Measurements from ENCODE around the gene NUCB1.
"Not testable (repeated sequence)": the region's sequence is repeated elsewhere in the genome, so short reads cannot be mapped to it uniquely, and the experiment has no call there.

The NUCB1 gene

GRCh38 chr19:48927692-48928091, 27.6 kb downstream of the NUCB1 start:
- H3K4me3 ChIP-seq (ENCODE audit: low read length); H3K27ac ChIP-seq (ENCODE audit: low read length); H3K9me3 ChIP-seq (ENCODE audit: insufficient read depth, low read depth, low read length); H3K36me3 ChIP-seq (ENCODE audit: insufficient read depth, low read depth, low read length); H3K4me1 ChIP-seq (ENCODE audit: insufficient read depth, low read length); H3K9ac ChIP-seq (ENCODE audit: low read depth, low read length): not testable (repeated sequence)
- peaks cover 16% of the 10 kb centered on the region for H3K27me3 ChIP-seq (ENCODE audit: insufficient read depth, low read length)

DNA sequence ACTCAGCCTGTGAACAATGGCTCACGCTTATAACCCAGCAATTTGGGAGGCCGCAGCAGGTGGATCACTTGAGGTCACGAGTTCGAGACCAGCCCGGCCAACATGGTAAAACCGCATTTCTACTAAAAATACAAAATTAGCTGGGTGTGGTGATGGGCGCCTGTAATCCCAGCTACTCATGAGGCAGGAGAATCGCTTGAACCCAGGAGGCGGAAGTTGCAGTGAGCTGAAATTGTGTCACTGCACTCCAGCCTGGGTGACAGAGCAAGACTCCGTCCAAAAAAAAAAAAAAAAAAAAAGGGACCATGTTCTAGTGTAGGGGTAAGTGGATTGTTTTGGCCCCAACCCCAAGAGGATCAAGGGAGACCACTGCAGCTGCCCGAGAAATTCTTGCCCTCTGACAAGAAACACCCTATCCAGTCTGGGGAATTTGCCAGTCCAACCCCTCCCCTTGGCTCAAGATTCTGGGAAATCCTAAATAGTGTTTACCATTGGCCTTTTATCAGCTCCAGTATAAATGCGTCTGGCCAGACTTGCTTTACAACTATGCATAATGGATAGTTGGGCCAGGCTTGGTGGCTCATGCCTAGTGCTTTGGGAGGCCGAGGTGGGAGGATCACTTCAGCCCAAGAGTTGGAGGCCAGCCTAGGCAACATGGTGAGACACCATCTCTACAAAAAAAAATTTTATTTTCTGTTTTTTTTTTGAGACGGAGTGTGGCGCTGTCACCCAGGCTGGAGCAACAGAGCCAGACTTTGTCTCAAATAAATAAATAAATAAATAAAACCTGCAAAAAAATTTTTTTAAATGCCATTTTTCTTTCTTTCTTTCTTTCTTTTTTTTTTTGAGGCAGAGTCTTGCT, 28.3 kb downstream of the NUCB1 start:
- Histone ChIP-seq H3K27me3 (ENCODE audit: insufficient read depth, low read length) (peaks cover 23% of the 10 kb centered on the region), H3K36me3 (ENCODE audit: insufficient read depth, low read depth, low read length) (no peaks in the 10 kb centered on the region), H3K4me3 (ENCODE audit: low read length) (no peak overlapping the region), H3K9ac (ENCODE audit: low read depth, low read length) (no peak overlapping the region), H3K4me1 (ENCODE audit: insufficient read depth, low read length) (peaks cover 4% of the 10 kb centered on the region; the same call in 1 of the 2 replicates), H3K9me3 (ENCODE audit: insufficient read depth, low read depth, low read length) (no peaks in the 10 kb centered on the region), H3K27ac (ENCODE audit: low read length) (no peak overlapping the region)

GRCh38 chr19:48933382-48933932, 33.3 kb downstream of the NUCB1 start, which contains the start of gene DHDH:
Gene DHDH, plus strand, starts transcription at chr19:48933699. Its CDS starts 23 bp downstream, at chr19:48933722.
- peak within 1 kb of the TSS; percentile 54 for H3K4me3 ChIP-seq (ENCODE audit: low read length)
- H3K4me1 ChIP-seq (ENCODE audit: insufficient read depth, low read length) = peaks cover 4% of the 10 kb centered on the region; the same call in 1 of the 2 replicates
- no peaks in the 10 kb centered on the region for H3K36me3 ChIP-seq (ENCODE audit: insufficient read depth, low read depth, low read length)
- no peak within 1 kb of the TSS for H3K27ac ChIP-seq (ENCODE audit: low read length)
- no peaks in the 10 kb centered on the region for H3K9me3 ChIP-seq (ENCODE audit: insufficient read depth, low read depth, low read length)
- peaks cover 39% of the 10 kb centered on the region for H3K27me3 ChIP-seq (ENCODE audit: insufficient read depth, low read length)
- H3K9ac ChIP-seq (ENCODE audit: low read depth, low read length) = peak within 1 kb of the TSS; percentile 49; the same call in 1 of the 2 replicates

GRCh38 chr19:48934837-48935236, 34.7 kb downstream of the NUCB1 start:
- H3K9ac ChIP-seq (ENCODE audit: low read depth, low read length) = no peak overlapping the region
- peaks cover 4% of the 10 kb centered on the region; the same call in 1 of the 2 replicates for H3K4me1 ChIP-seq (ENCODE audit: insufficient read depth, low read length)
- no peaks in the 10 kb centered on the region for H3K36me3 ChIP-seq (ENCODE audit: insufficient read depth, low read depth, low read length)
- no peaks in the 10 kb centered on the region for H3K9me3 ChIP-seq (ENCODE audit: insufficient read depth, low read depth, low read length)
- H3K4me3 ChIP-seq (ENCODE audit: low read length) = no peak overlapping the region
- no peak overlapping the region for H3K27ac ChIP-seq (ENCODE audit: low read length)
- peaks cover 39% of the 10 kb centered on the region for H3K27me3 ChIP-seq (ENCODE audit: insufficient read depth, low read length)

- Histone ChIP-seq H3K36me3 (ENCODE audit: insufficient read depth, low read depth, low read length) (no peaks in the 10 kb centered on the region), H3K9me3 (ENCODE audit: insufficient read depth, low read depth, low read length) (no peaks in the 10 kb centered on the region; the same call in 1 of the 2 replicates), H3K9ac (ENCODE audit: low read depth, low read length) (no peak overlapping the region), H3K4me3 (ENCODE audit: low read length) (no peak overlapping the region), H3K27me3 (ENCODE audit: insufficient read depth, low read length) (peaks cover 39% of the 10 kb centered on the region), H3K27ac (ENCODE audit: low read length) (no peak overlapping the region), H3K4me1 (ENCODE audit: insufficient read depth, low read length) (peaks cover 4% of the 10 kb centered on the region; the same call in 1 of the 2 replicates)
These were observed 35.8 kb downstream of the NUCB1 start for GRCh38 chr19:48935864-48936263.

DNA sequence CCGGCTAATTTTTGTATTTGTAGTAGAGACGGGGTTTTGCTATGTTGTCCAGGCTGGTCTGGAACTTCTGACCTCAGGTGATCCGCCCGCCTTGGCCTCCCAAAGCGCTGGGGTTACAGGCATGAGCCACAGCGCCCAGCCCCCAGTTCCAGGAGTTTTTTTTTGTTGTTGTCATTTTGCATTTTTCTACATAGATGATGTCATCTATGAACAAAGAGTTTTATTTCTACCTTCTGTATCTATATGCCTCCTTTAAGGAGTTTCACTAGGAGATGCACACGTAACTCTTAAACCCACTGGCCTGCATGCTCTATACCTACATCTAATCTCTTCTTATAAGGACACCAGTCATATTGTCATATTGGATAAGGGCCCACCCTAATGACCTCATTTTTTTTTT, 38.1 kb downstream of the NUCB1 start:
- Histone ChIP-seq H3K4me1 (ENCODE audit: insufficient read depth, low read length) (no peaks in the 10 kb centered on the region; the same call in 1 of the 2 replicates), H3K27ac (ENCODE audit: low read length) (no peak overlapping the region), H3K9me3 (ENCODE audit: insufficient read depth, low read depth, low read length) (no peaks in the 10 kb centered on the region; the same call in 1 of the 2 replicates), H3K9ac (ENCODE audit: low read depth, low read length) (no peak overlapping the region), H3K27me3 (ENCODE audit: insufficient read depth, low read length) (peaks cover 17% of the 10 kb centered on the region), H3K4me3 (ENCODE audit: low read length) (no peak overlapping the region), H3K36me3 (ENCODE audit: insufficient read depth, low read depth, low read length) (no peaks in the 10 kb centered on the region)

DNA sequence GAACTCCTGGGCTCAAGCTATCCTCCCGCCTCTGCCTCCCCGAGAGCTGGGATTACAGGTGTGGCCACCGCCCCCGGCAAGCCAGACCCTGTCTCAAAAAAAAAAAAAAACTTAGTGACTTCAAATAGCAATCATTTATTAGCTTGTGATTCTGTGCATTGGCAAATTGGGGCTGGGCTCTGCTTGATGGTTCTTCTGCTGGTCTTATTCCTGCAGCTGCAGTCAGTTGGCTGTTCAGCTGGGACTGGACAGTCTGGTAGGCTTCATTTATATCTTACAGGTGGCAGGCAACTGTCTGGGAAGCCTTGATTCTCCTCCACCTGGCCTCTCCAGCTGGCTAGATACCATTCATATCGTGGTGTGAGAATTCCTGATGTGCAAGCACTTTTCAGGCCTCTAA, 40.8 kb downstream of the NUCB1 start:
- Histone ChIP-seq H3K27ac (ENCODE audit: low read length) (no peak overlapping the region), H3K4me3 (ENCODE audit: low read length) (no peak overlapping the region), H3K9me3 (ENCODE audit: insufficient read depth, low read depth, low read length) (no peaks in the 10 kb centered on the region; the same call in 1 of the 2 replicates), H3K9ac (ENCODE audit: low read depth, low read length) (no peak overlapping the region), H3K27me3 (ENCODE audit: insufficient read depth, low read length) (no peaks in the 10 kb centered on the region), H3K4me1 (ENCODE audit: insufficient read depth, low read length) (no peaks in the 10 kb centered on the region), H3K36me3 (ENCODE audit: insufficient read depth, low read depth, low read length) (no peaks in the 10 kb centered on the region)

DNA sequence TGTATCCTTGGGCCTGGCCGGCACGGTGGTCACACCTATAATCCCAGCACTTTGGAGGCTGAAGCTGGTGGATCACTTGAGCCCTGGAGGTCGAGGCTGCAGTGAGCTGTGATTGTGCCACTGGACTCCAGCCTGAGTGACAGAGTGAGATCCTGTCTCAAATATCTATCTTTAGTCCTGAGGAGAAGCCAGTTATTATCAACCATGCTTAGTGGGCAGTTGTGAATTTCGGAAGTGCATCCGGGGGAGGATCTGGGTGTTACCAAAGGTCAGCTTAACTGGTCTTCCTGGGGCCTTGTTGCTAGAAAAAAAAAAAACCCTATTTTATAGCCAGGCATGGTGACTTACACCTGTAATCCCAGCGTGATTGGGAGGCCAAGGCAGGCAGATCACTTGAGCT, 43.0 kb downstream of the NUCB1 start:
- H3K4me1 ChIP-seq (ENCODE audit: insufficient read depth, low read length) = no peaks in the 10 kb centered on the region
- no peak overlapping the region for H3K4me3 ChIP-seq (ENCODE audit: low read length)
- H3K9ac ChIP-seq (ENCODE audit: low read depth, low read length) = no peak overlapping the region
- H3K27me3 ChIP-seq (ENCODE audit: insufficient read depth, low read length) = no peaks in the 10 kb centered on the region
- no peaks in the 10 kb centered on the region; the same call in 1 of the 2 replicates for H3K9me3 ChIP-seq (ENCODE audit: insufficient read depth, low read depth, low read length)
- H3K27ac ChIP-seq (ENCODE audit: low read length) = no peak overlapping the region
- H3K36me3 ChIP-seq (ENCODE audit: insufficient read depth, low read depth, low read length) = no peaks in the 10 kb centered on the region

DNA sequence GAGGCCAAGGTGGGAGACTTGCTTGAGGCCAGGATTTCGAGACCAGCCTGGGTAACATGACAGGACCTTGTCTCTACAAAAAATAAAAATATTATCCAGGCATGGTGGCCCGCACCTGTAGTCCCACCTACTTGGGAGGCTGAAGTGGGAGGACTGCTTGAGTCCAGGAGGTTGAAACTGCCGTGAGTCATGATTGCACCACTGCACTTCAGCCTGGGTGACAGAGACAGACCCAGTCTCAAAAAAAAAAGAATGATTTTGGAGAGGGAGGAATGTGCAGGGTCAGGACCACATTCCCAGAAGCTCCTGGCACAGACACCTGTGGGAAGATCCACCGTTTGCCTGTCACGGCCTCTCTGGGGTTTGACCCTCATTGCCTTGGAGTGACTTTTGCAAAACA, 45.3 kb downstream of the NUCB1 start:
- Histone ChIP-seq H3K9me3 (ENCODE audit: insufficient read depth, low read depth, low read length) (no peaks in the 10 kb centered on the region; the same call in 1 of the 2 replicates), H3K4me3 (ENCODE audit: low read length) (no peak overlapping the region), H3K27ac (ENCODE audit: low read length) (no peak overlapping the region), H3K36me3 (ENCODE audit: insufficient read depth, low read depth, low read length) (no peaks in the 10 kb centered on the region), H3K4me1 (ENCODE audit: insufficient read depth, low read length) (no peaks in the 10 kb centered on the region), H3K9ac (ENCODE audit: low read depth, low read length) (no peak overlapping the region), H3K27me3 (ENCODE audit: insufficient read depth, low read length) (no peaks in the 10 kb centered on the region)

GRCh38 chr19:48945817-48946216, 45.7 kb downstream of the NUCB1 start:
- Histone ChIP-seq H3K27me3 (ENCODE audit: insufficient read depth, low read length) (no peaks in the 10 kb centered on the region), H3K9me3 (ENCODE audit: insufficient read depth, low read depth, low read length) (no peaks in the 10 kb centered on the region; the same call in 1 of the 2 replicates)

DNA sequence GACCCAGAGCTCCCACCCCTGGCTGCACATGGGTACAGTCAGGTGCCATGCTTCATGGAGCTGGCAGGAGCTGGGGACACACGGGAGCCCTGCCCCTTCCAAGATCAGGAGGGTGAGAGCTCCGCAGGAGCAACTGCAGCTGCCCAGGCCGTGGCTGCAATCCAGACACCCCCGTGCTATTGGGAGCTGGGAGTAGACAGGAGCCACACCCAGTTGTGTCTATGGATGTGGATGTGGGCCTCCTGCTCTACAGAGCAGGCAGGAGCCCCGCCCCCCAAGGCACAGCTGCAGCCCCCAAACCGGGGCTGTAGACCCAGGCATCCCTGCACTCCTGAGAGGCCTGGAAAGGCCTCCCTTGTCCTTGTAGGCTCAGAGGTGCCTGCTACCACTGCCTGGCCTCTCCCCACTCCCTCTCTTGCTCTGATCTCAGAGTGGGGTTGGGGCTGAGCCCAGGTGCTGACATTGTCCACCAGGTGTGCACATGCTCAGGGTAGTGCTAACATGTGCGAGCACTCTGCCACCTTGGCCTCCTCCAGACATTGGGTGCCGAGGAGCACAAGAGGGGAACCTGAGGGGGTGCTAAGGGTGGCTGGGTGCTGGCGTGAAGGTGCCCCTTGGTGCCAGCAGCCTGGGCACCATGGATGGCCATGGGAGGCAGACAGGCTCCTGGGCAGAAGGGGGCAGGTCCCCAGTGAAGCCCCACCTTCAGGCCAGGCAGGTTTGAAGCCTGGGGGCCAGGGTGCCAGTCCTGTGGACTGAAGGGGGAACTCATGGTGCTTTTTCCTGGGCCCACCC, 46.5 kb downstream of the NUCB1 start:
- no peaks in the 10 kb centered on the region for H3K9me3 ChIP-seq (ENCODE audit: insufficient read depth, low read depth, low read length)
- no peaks in the 10 kb centered on the region for H3K4me1 ChIP-seq (ENCODE audit: insufficient read depth, low read length)
- no peak overlapping the region for H3K4me3 ChIP-seq (ENCODE audit: low read length)
- no peaks in the 10 kb centered on the region for H3K27me3 ChIP-seq (ENCODE audit: insufficient read depth, low read length)
- no peak overlapping the region for H3K27ac ChIP-seq (ENCODE audit: low read length)
- H3K9ac ChIP-seq (ENCODE audit: low read depth, low read length) = no peak overlapping the region
- no peaks in the 10 kb centered on the region for H3K36me3 ChIP-seq (ENCODE audit: insufficient read depth, low read depth, low read length)

More at GRCh38 chr19:48945817-48946216, 45.7 kb downstream of the NUCB1 start:
- Histone ChIP-seq H3K9ac (ENCODE audit: low read depth, low read length) (no peak overlapping the region), H3K4me3 (ENCODE audit: low read length) (no peak overlapping the region), H3K36me3 (ENCODE audit: insufficient read depth, low read depth, low read length) (no peaks in the 10 kb centered on the region), H3K27ac (ENCODE audit: low read length) (no peak overlapping the region), H3K4me1 (ENCODE audit: insufficient read depth, low read length) (no peaks in the 10 kb centered on the region)

All from iPS-20b (cell line).